ENCODE data around the gene PIK3C2G.

The PIK3C2G gene

GRCh38 chr12:18277196-18277595 lies 15.9 kb downstream of the PIK3C2G start:
- Histone ChIP-seq H3K27me3 (replicated peaks in 2 of 5; ENCODE audit: control insufficient read depth in 4 of 5, insufficient read depth in 5 of 5, low read length in 4 of 5) (no peaks in the 10 kb centered on the region), H3K4me3 (ENCODE audit: control insufficient read depth in 1 of 7, extremely low read depth in 1 of 7, insufficient read depth in 4 of 7, low read depth in 2 of 7, low read length in 6 of 7) (no peak overlapping the region), H3K27ac (ENCODE audit: insufficient read depth in 1 of 2, low read depth in 1 of 2, low read length in 2 of 2, poor library complexity in 1 of 2, severe bottlenecking in 2 of 2) (no peak overlapping the region), H3K4me1 (ENCODE audit: control extremely low read depth in 1 of 4, control insufficient read depth in 4 of 4, insufficient read depth in 4 of 4, low read length in 3 of 4) (no peaks in the 10 kb centered on the region), H3K9me3 (ENCODE audit: control extremely low read depth in 1 of 5, control insufficient read depth in 4 of 5, insufficient read depth in 2 of 5, low read depth in 1 of 5, low read length in 4 of 5) (no peaks in the 10 kb centered on the region), H3K36me3 (ENCODE audit: control insufficient read depth in 4 of 4, insufficient read depth in 4 of 4, low read length in 3 of 4) (no peaks in the 10 kb centered on the region)
- POLR2A ChIA-PET = no interaction called here
- WGBS (ENCODE audit: insufficient coverage) = no CpG with 5 or more reads among the region's 1 CpG
- DNase-seq = no peak
- CTCF ChIA-PET = no interaction called here

DNA sequence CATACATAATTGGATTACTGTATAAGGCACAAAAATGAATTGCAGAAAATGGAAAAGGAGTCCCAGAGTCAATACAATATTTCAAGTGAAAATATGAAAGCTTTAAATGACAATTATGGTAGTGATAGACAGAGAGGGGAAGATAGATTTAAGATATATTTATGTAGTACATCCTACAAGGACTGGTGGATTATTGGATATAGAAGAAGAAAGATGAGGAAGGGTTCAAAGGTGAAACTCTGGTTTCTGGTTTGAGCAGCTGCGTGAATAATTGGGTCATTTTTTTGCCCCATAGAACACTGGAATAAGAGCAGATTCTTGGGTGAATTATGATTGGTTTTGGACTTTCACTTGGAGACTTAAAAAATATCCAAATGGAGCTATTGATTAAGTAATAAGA lies 19.4 kb downstream of the PIK3C2G start:
- no peaks in the 10 kb centered on the region for H3K4me1 ChIP-seq (ENCODE audit: control extremely low read depth in 1 of 4, control insufficient read depth in 4 of 4, insufficient read depth in 4 of 4, low read length in 3 of 4)
- no peaks in the 10 kb centered on the region for H3K36me3 ChIP-seq (ENCODE audit: control insufficient read depth in 4 of 4, insufficient read depth in 4 of 4, low read length in 3 of 4)
- no peak for DNase-seq
- WGBS (ENCODE audit: insufficient coverage) = 100% methylated on average over 1 of the region's 1 CpG
- H3K4me3 ChIP-seq (ENCODE audit: control insufficient read depth in 1 of 7, extremely low read depth in 1 of 7, insufficient read depth in 4 of 7, low read depth in 2 of 7, low read length in 6 of 7) = no peak overlapping the region
- no peak overlapping the region for H3K27ac ChIP-seq (ENCODE audit: insufficient read depth in 1 of 2, low read depth in 1 of 2, low read length in 2 of 2, poor library complexity in 1 of 2, severe bottlenecking in 2 of 2)
- ChIA-PET POLR2A (no interaction called here), CTCF (interaction anchor here (0.9 kb wide), 1 partner anchor 9 kb away, joined by 3 read pairs; no protein-coding TSS in a partner anchor)
- H3K27me3 ChIP-seq (replicated peaks in 2 of 5; ENCODE audit: control insufficient read depth in 4 of 5, insufficient read depth in 5 of 5, low read length in 4 of 5) = no peaks in the 10 kb centered on the region
- H3K9me3 ChIP-seq (ENCODE audit: control extremely low read depth in 1 of 5, control insufficient read depth in 4 of 5, insufficient read depth in 2 of 5, low read depth in 1 of 5, low read length in 4 of 5) = peaks cover 0 to 3% (median 0%) of the 10 kb centered on the region in 5 experiments

- no peak overlapping the region for H3K4me3 ChIP-seq (ENCODE audit: control insufficient read depth in 1 of 7, extremely low read depth in 1 of 7, insufficient read depth in 4 of 7, low read depth in 2 of 7, low read length in 6 of 7)
- H3K36me3 ChIP-seq (ENCODE audit: control insufficient read depth in 4 of 4, insufficient read depth in 4 of 4, low read length in 3 of 4) = no peaks in the 10 kb centered on the region
- H3K27ac ChIP-seq (ENCODE audit: insufficient read depth in 1 of 2, low read depth in 1 of 2, low read length in 2 of 2, poor library complexity in 1 of 2, severe bottlenecking in 2 of 2) = no peak overlapping the region
- no peaks in the 10 kb centered on the region for H3K4me1 ChIP-seq (ENCODE audit: control extremely low read depth in 1 of 4, control insufficient read depth in 4 of 4, insufficient read depth in 4 of 4, low read length in 3 of 4)
- H3K27me3 ChIP-seq (replicated peaks in 2 of 5; ENCODE audit: control insufficient read depth in 4 of 5, insufficient read depth in 5 of 5, low read length in 4 of 5) = no peaks in the 10 kb centered on the region
- DNase-seq = no peak
- ChIA-PET POLR2A (no interaction called here), CTCF (no interaction called here)
- H3K9me3 ChIP-seq (ENCODE audit: control extremely low read depth in 1 of 5, control insufficient read depth in 4 of 5, insufficient read depth in 2 of 5, low read depth in 1 of 5, low read length in 4 of 5) = peaks cover 0 to 5% (median 0%) of the 10 kb centered on the region in 5 experiments
- 95% methylated on average over 2 of the region's 3 CpGs for WGBS (ENCODE audit: insufficient coverage)
These were observed 20.6 kb downstream of the PIK3C2G start for GRCh38 chr12:18281941-18282340.

DNA sequence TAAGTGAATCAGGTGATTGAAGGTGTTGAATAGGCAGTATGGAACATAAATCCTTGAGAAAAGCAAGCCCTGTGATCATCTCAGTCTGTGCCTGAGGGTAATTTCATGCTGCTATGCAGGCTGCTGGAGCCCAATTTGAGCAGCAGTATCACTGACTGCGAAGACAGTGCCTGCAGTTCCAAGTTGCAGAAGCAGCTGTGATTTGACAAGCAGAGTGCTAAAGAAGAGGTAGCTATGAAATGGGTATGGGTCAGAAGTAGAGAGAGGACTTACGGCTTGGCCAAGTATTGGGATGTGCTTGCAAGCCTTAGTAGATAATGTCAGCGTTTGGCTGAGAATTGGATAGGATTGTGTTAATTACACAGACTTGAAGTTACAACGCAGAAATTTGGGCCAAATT lies 22.5 kb downstream of the PIK3C2G start:
- ChIA-PET POLR2A (no interaction called here), CTCF (no interaction called here)
- Histone ChIP-seq H3K4me3 (ENCODE audit: control insufficient read depth in 1 of 7, extremely low read depth in 1 of 7, insufficient read depth in 4 of 7, low read depth in 2 of 7, low read length in 6 of 7) (no peak overlapping the region), H3K27me3 (replicated peaks in 2 of 5; ENCODE audit: control insufficient read depth in 4 of 5, insufficient read depth in 5 of 5, low read length in 4 of 5) (no peaks in the 10 kb centered on the region), H3K27ac (ENCODE audit: insufficient read depth in 1 of 2, low read depth in 1 of 2, low read length in 2 of 2, poor library complexity in 1 of 2, severe bottlenecking in 2 of 2) (no peak overlapping the region), H3K36me3 (ENCODE audit: control insufficient read depth in 4 of 4, insufficient read depth in 4 of 4, low read length in 3 of 4) (no peaks in the 10 kb centered on the region), H3K9me3 (ENCODE audit: control extremely low read depth in 1 of 5, control insufficient read depth in 4 of 5, insufficient read depth in 2 of 5, low read depth in 1 of 5, low read length in 4 of 5) (peaks cover 0 to 5% (median 0%) of the 10 kb centered on the region in 5 experiments), H3K4me1 (ENCODE audit: control extremely low read depth in 1 of 4, control insufficient read depth in 4 of 4, insufficient read depth in 4 of 4, low read length in 3 of 4) (no peaks in the 10 kb centered on the region)
- WGBS (ENCODE audit: insufficient coverage) = 100% methylated on average over 1 of the region's 4 CpGs
- no peak for DNase-seq

DNA sequence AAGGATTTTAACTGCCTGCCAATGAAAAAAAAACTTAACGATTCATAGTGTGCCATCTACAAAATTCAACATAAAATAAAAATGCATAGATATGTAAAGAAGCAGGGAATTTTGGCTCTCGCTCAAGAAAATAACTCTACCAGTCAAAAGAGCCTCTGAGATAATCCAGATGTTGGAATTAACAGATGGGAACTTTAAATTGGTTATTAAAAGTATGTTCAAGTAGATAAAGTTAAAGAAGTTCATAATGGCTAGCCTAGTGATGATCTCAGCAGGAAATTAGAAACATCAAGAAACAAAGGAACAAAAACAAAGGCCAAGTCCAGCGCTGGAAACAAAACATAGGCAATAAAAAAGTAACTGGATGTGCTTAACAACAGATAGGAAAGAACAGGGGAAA lies 23.1 kb downstream of the PIK3C2G start:
- H3K4me1 ChIP-seq (ENCODE audit: control extremely low read depth in 1 of 4, control insufficient read depth in 4 of 4, insufficient read depth in 4 of 4, low read length in 3 of 4) = no peaks in the 10 kb centered on the region
- DNase-seq = no peak
- no peak overlapping the region for H3K4me3 ChIP-seq (ENCODE audit: control insufficient read depth in 1 of 7, extremely low read depth in 1 of 7, insufficient read depth in 4 of 7, low read depth in 2 of 7, low read length in 6 of 7)
- POLR2A ChIA-PET = no interaction called here
- 29% methylated on average over 1 of the region's 3 CpGs for WGBS (ENCODE audit: insufficient coverage)
- no peaks in the 10 kb centered on the region for H3K36me3 ChIP-seq (ENCODE audit: control insufficient read depth in 4 of 4, insufficient read depth in 4 of 4, low read length in 3 of 4)
- CTCF ChIA-PET = no interaction called here
- no peak overlapping the region for H3K27ac ChIP-seq (ENCODE audit: insufficient read depth in 1 of 2, low read depth in 1 of 2, low read length in 2 of 2, poor library complexity in 1 of 2, severe bottlenecking in 2 of 2)
- H3K9me3 ChIP-seq (ENCODE audit: control extremely low read depth in 1 of 5, control insufficient read depth in 4 of 5, insufficient read depth in 2 of 5, low read depth in 1 of 5, low read length in 4 of 5) = peaks cover 0 to 5% (median 0%) of the 10 kb centered on the region in 5 experiments
- H3K27me3 ChIP-seq (replicated peaks in 2 of 5; ENCODE audit: control insufficient read depth in 4 of 5, insufficient read depth in 5 of 5, low read length in 4 of 5) = no peaks in the 10 kb centered on the region

DNA sequence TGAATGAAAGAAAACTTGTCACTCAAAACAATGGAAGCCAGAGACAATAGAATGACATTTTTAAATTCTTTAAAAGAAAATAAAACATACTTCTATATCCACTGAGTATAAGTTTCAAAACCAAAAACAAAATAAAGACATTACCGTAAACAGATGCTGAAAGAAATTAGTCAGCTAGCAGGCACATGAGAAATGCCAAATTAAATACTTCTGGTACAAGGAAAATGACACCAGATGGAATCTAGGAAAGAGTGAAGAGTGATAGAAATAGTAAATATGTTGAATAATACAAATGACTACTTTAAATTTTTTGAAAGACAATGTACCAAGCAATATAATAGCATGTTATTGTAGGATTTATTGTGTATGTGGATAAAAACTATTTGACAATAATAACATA lies 23.8 kb downstream of the PIK3C2G start:
- DNase-seq = no peak
- H3K9me3 ChIP-seq (ENCODE audit: control extremely low read depth in 1 of 5, control insufficient read depth in 4 of 5, insufficient read depth in 2 of 5, low read depth in 1 of 5, low read length in 4 of 5) = peaks cover 0 to 5% (median 0%) of the 10 kb centered on the region in 5 experiments
- no peak overlapping the region for H3K27ac ChIP-seq (ENCODE audit: insufficient read depth in 1 of 2, low read depth in 1 of 2, low read length in 2 of 2, poor library complexity in 1 of 2, severe bottlenecking in 2 of 2)
- no peaks in the 10 kb centered on the region for H3K4me1 ChIP-seq (ENCODE audit: control extremely low read depth in 1 of 4, control insufficient read depth in 4 of 4, insufficient read depth in 4 of 4, low read length in 3 of 4)
- ChIA-PET CTCF (no interaction called here), POLR2A (no interaction called here)
- no peaks in the 10 kb centered on the region for H3K27me3 ChIP-seq (replicated peaks in 2 of 5; ENCODE audit: control insufficient read depth in 4 of 5, insufficient read depth in 5 of 5, low read length in 4 of 5)
- WGBS (ENCODE audit: insufficient coverage) = no CpG with 5 or more reads among the region's 1 CpG
- no peaks in the 10 kb centered on the region for H3K36me3 ChIP-seq (ENCODE audit: control insufficient read depth in 4 of 4, insufficient read depth in 4 of 4, low read length in 3 of 4)
- H3K4me3 ChIP-seq (ENCODE audit: control insufficient read depth in 1 of 7, extremely low read depth in 1 of 7, insufficient read depth in 4 of 7, low read depth in 2 of 7, low read length in 6 of 7) = no peak overlapping the region

- H3K36me3 ChIP-seq (ENCODE audit: control insufficient read depth in 4 of 4, insufficient read depth in 4 of 4, low read length in 3 of 4) = no peaks in the 10 kb centered on the region
- ChIA-PET CTCF (interaction anchor here (1.0 kb wide), 1 partner anchor 10 kb away, joined by 3 read pairs; no protein-coding TSS in a partner anchor), POLR2A (no interaction called here)
- no peaks in the 10 kb centered on the region for H3K27me3 ChIP-seq (replicated peaks in 2 of 5; ENCODE audit: control insufficient read depth in 4 of 5, insufficient read depth in 5 of 5, low read length in 4 of 5)
- no peak for DNase-seq
- no peaks in the 10 kb centered on the region for H3K4me1 ChIP-seq (ENCODE audit: control extremely low read depth in 1 of 4, control insufficient read depth in 4 of 4, insufficient read depth in 4 of 4, low read length in 3 of 4)
- WGBS (ENCODE audit: insufficient coverage) = 95% methylated on average over 3 of the region's 3 CpGs
- H3K9me3 ChIP-seq (ENCODE audit: control extremely low read depth in 1 of 5, control insufficient read depth in 4 of 5, insufficient read depth in 2 of 5, low read depth in 1 of 5, low read length in 4 of 5) = peaks cover 0 to 5% (median 0%) of the 10 kb centered on the region in 5 experiments
- no peak overlapping the region for H3K4me3 ChIP-seq (ENCODE audit: control insufficient read depth in 1 of 7, extremely low read depth in 1 of 7, insufficient read depth in 4 of 7, low read depth in 2 of 7, low read length in 6 of 7)
- no peak overlapping the region for H3K27ac ChIP-seq (ENCODE audit: insufficient read depth in 1 of 2, low read depth in 1 of 2, low read length in 2 of 2, poor library complexity in 1 of 2, severe bottlenecking in 2 of 2)
These were observed 29.1 kb downstream of the PIK3C2G start for GRCh38 chr12:18290386-18290785.

Data from common myeloid progenitor, CD34-positive (primary cell).